Ishikawa (cell line): ENCODE measurements around the gene GTF2IRD1.

Experiments
- CEBPB ChIP-seq: IDR thresholded peaks from 2 replicates; pipeline ENCODE4 v1.6.1; 2012
- EGR1 ChIP-seq: IDR thresholded peaks from 2 replicates; pipeline ENCODE4 v1.6.1; 2012
- EP300 ChIP-seq: IDR thresholded peaks from 2 replicates; pipeline ENCODE4 v1.6.1; 2012; ENCODE audit warnings: borderline replicate concordance
- NFIC ChIP-seq: IDR thresholded peaks from 2 replicates; pipeline ENCODE4 v1.6.1; 2012
- TAF1 ChIP-seq: IDR thresholded peaks from 2 replicates; pipeline ENCODE4 v1.6.1; 2012; ENCODE audit warnings: low read depth, mild to moderate bottlenecking
- TF ChIP-seq, protein P1 (sequence below): IDR thresholded peaks from 2 replicates; pipeline ENCODE4 v1.6.1; 2012; ENCODE audit warnings: low read depth, mild to moderate bottlenecking

DNA sequence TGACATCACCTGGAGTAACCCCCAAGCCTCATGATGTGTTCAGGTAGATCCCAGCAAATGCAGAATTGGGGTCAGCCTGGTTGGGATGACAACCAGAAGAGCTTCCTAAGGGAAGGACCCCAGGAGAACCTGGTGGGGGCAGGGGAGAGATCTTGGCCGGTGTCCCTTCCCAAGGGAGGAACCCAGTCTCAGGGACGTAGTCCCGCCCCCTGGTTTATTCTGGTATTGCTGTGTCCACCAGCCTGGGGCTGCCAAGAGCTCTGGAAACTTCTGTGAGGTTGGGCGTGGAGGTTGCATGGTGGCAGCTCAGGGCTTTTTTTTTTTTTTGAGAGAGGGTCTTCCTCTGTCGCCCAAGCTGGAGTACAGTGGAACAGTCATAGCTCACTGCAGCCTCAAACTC, 19.4 kb downstream of the GTF2IRD1 start:
- TF ChIP-seq NFIC (no peak), EGR1 (no peak), CEBPB (no peak), EP300 (no peak), TAF1 (no peak)
- TF ChIP-seq, protein P1, sequence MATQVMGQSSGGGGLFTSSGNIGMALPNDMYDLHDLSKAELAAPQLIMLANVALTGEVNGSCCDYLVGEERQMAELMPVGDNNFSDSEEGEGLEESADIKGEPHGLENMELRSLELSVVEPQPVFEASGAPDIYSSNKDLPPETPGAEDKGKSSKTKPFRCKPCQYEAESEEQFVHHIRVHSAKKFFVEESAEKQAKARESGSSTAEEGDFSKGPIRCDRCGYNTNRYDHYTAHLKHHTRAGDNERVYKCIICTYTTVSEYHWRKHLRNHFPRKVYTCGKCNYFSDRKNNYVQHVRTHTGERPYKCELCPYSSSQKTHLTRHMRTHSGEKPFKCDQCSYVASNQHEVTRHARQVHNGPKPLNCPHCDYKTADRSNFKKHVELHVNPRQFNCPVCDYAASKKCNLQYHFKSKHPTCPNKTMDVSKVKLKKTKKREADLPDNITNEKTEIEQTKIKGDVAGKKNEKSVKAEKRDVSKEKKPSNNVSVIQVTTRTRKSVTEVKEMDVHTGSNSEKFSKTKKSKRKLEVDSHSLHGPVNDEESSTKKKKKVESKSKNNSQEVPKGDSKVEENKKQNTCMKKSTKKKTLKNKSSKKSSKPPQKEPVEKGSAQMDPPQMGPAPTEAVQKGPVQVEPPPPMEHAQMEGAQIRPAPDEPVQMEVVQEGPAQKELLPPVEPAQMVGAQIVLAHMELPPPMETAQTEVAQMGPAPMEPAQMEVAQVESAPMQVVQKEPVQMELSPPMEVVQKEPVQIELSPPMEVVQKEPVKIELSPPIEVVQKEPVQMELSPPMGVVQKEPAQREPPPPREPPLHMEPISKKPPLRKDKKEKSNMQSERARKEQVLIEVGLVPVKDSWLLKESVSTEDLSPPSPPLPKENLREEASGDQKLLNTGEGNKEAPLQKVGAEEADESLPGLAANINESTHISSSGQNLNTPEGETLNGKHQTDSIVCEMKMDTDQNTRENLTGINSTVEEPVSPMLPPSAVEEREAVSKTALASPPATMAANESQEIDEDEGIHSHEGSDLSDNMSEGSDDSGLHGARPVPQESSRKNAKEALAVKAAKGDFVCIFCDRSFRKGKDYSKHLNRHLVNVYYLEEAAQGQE: no peak
